ENCODE measurements around the gene CTNNBL1.
"Not testable (repeated sequence)": the region's sequence is repeated elsewhere in the genome, so short reads cannot be mapped to it uniquely, and the experiment has no call there.

Gene CTNNBL1

DNA sequence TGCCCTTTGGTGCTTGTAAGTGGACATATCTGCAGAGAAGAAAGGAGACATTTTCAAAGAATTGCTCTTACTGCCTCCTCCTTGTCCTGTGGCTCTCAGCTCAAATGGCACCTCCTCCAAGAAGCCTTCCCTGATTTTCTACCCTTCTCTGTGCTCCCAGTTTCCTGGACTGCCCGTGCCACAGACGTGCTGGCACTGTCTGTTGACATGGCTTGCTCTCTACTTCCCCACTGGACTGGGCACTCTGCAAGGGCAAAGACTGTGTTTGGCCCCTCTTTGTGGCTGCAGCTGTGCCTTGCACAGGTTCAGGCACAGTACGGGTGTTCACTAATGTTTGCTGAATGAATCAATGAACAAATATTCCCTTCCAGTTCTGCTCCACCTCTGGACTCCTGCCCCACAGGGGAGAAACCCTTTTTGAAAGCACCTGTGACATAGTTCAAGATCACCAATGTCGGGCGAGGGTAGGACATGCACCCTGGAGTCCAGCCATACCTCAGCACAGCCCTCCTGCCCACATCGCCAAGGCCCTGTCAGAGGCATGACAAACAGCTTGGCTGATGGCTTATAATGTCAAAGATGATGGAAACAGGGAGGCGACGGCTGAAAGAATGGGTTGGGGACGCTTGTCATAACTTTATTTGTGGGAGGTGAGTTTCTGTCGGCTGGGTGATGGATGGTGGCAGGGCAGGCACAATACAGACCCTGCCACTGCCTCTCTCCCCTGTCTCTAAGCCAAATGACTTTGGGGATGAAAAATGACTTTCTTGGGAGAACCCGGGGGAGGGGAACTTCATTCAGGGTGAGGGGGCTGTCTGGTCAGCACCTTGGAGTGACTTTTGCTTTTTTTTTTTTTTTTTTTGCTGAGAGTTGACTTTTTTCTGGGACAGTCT is 15.6 kb upstream of the CTNNBL1 start:
- no peak for DNase-seq (ENCODE audit: low read depth, low spot score)

GRCh38 chr20:37679751-37680150 is 14.1 kb upstream of the CTNNBL1 start:
- DNase-seq (ENCODE audit: low read depth, low spot score) = not testable (repeated sequence)

DNA sequence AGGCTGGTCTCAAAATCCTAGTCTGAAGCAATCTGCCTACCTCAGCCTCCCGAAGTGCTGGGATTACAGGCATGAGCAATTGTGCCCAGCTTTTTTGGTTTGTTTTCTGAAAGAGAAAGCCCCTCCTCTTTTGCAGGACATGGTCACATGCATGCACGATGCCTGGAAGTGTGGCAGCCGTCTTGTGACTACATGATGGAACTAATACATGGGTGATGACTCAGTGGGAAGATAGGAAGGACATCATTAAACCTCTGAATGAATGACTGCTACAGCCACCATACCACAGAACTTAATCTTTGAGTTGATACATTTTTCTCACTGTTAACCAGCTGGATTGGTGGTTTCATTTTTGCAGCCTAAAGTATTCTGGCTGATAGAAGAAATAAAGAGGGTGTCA is 13.4 kb upstream of the CTNNBL1 start:
- DNase-seq (ENCODE audit: low read depth, low spot score) = no peak

GRCh38 chr20:37681384-37682112 is 12.3 kb upstream of the CTNNBL1 start:
- DNase-seq (ENCODE audit: low read depth, low spot score) = peak; percentile 18

DNA sequence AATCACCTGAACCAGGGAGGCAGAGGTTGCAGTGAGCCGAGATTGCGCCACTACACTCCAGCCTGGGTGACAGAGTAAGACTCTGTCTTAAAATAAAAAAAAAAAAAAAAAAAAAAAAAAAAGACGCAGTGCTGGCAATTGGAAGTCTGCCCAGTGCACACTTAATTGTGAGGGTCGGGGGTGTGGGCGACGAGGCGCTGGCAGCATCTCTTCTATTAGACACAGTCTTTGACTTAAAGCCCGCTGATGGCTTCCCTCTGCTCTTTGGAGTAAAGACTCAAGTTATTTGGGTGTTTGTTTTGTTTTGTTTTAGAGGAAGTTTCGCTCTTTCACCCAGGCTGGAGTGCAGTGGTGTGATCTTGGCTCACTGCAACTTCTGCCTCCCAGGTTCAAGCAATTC is 10.7 kb upstream of the CTNNBL1 start:
- DNase-seq (ENCODE audit: low read depth, low spot score) = not testable (repeated sequence)

DNA sequence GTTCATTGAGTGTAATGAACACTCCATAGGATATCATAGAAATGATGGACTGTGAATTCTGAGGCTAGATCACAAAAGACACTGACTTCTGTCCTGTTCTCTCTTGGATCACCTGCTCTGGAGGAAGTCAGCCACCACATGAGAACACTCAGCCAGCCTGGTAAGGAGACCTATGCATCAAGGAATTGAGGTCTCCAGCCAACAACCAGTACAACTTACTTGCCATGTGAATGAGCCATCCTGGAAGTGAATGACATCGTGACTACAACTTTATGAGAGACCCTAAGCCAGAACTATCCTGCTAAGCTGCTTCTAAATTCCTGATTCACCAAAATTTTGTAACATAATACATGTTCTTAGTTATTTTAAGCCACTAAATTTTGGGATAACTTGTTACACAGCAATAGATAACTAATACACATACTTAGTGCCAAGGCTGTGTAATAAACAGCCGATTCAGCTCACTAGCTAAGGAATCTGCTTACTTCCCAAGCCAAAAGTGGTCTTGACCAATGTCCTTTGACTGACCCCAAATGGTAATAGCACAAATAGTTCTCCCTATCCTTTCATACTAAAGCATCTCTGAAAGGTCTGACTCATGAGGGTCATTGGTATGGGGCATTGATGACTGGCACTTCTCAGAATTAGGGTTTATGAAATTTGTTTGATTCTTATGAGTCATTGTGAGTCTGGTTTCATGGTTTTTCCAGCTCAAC is 6.9 kb upstream of the CTNNBL1 start:
- DNase-seq (ENCODE audit: low read depth, low spot score) = no peak

- no peak for DNase-seq (ENCODE audit: low read depth, low spot score)
Observed at GRCh38 chr20:37687478-37687805, 6.4 kb upstream of the CTNNBL1 start.

GRCh38 chr20:37688093-37688492 is 5.7 kb upstream of the CTNNBL1 start:
- no peak for DNase-seq (ENCODE audit: low read depth, low spot score)

- no peak for DNase-seq (ENCODE audit: low read depth, low spot score)
Observed at GRCh38 chr20:37690626-37691369, 3.0 kb upstream of the CTNNBL1 start.

DNA sequence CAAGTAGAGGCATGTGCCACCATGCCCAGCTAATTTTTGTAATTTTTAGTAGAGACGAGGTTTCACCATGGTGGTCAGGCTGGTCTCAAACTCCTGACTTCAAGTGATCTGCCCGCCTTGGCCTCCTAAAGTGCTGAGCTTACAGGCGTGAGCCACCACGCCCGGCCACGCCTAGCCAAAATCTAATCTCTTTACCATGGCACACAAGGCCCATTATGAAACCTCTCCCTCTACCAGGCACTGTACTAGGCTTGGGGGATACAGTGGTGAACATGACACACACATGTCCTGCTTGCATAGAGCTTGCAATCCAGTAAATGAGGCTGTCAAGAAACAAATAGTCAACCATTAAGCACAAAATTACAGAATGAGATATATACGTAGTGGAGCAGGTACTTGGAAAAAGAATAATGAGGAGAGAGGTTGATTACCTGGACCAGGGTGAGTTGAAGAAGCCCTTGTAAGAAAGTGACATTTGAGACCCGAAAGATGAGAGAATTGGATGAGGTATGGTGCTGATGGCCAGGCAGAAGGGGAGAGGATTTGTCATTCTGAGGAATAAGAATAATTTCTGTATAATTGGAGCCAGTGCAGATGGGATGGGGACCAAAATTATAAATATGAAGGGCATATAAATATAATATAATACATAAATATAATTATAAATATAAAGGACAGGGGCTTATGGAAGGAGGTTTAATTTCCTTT is 1.2 kb upstream of the CTNNBL1 start:
- no peak for DNase-seq (ENCODE audit: low read depth, low spot score)

- no peak for DNase-seq (ENCODE audit: low read depth, low spot score)
Observed at GRCh38 chr20:37693242-37693634, 592 bp upstream of the CTNNBL1 start.

- no peak for DNase-seq (ENCODE audit: low read depth, low spot score)
Observed at GRCh38 chr20:37695684-37696342, 2.0 kb downstream of the CTNNBL1 start.

- DNase-seq (ENCODE audit: low read depth, low spot score) = no peak
Observed at GRCh38 chr20:37697314-37697713, 3.5 kb downstream of the CTNNBL1 start.

DNA sequence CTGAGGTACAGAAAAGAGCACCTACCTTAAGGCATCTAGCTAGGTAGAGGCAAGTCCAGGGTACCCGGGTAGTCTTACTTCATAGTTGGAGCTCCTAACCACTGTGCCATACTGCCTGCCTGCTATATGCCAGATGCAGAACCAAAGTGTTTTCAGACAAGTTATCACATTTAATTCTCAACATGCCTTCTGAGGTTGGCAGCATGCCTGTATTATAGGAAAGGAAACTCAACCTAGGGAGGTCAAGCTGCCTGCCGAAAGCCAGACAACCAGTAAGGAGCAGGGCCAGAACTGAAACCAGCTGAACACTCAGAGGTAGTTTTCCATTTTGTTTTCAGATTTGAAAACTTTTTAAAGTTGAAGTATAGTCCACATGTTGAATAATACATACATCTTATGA is 5.4 kb downstream of the CTNNBL1 start:
- DNase-seq (ENCODE audit: low read depth, low spot score) = no peak

DNA sequence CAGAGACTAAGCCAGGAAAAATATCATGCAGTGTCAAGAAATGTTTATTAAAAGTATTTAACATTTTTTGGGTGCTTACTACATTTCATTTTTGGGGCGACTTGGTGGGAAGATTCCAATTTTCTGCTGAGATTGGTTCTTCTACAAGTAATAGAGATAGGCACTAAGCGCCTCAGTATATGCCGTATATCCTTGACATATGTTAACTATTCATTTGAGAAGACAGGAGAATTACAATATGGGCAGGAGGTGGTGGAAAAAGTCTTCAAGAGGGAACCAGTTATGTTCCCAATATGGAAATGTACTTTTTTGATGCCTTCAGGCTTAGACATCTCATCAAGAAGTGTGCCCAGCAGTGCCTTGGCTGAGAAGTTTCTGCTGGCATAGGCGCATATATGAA is 6.5 kb downstream of the CTNNBL1 start:
- DNase-seq (ENCODE audit: low read depth, low spot score) = no peak

DNA sequence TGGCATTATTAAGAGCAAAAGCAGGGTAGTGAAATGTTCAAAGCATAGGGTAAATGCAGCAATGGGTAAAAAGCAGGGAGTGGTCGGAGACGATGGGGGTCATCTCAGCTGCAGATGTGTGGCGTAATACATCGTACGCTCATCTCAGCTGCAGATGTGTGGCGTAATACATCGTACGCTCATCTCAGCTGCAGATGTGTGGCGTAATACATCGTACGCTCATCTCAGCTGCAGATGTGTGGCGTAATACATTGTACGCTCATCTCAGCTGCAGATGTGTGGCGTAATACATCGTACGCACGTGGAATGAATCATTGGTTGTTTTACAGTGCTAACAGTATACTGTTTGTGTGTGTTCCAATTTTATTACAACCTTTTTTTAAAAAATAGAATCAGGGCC is 7.8 kb downstream of the CTNNBL1 start:
- DNase-seq (ENCODE audit: low read depth, low spot score) = not testable (repeated sequence)

- no peak for DNase-seq (ENCODE audit: low read depth, low spot score)
Observed at GRCh38 chr20:37702403-37703034, 8.7 kb downstream of the CTNNBL1 start.

- no peak for DNase-seq (ENCODE audit: low read depth, low spot score)
Observed at GRCh38 chr20:37703035-37703845, 9.4 kb downstream of the CTNNBL1 start.

DNA sequence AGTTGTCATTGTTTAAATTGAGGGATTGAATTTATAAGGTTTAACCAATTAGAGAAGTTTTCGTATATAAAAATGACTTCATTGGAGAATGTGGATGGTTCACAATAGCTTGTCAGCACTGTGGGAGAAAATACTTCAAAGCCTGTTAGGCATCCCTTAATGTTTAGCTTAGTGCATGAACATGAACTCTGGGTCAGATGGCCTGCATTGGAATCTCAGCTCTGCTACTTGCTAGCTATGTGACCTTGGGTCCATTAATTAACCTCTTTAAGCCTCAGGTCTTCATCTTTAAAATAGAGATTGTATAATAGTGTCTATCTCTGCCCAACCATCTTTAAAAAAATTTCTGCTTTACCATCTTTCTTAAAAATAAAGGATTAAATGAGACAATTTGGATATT is 11.1 kb downstream of the CTNNBL1 start:
- no peak for DNase-seq (ENCODE audit: low read depth, low spot score)
